K562 (cell line): Measurements from ENCODE around the gene IL4I1. TPM values are rescaled to one million over a fixed set of nuclear protein-coding genes. Genes with fewer than 3 reads are reported as not detected.

ENCODE experiments used
- ATAC-seq: fragments of 200-7000 bp; cut with Tn5 transposase; 3 replicates; pipeline ENCODE4 v1.9.1; 2020; ENCODE audit warnings: moderate library complexity
- BruUV-seq: library from RNA; stranded (reverse); fragments of 400-500 nt; replicated peaks from 2 replicates; lab custom pipeline; 2021; lab: Mats Ljungman, UMichigan
- CTCF ChIA-PET: fragments of 300-600 bp; formaldehyde crosslinking; extraction: SDS; loops from one replicate; lab custom pipeline; 2021; ENCODE audit warnings: low intra/inter-chr PET ratio; lab: Yijun Ruan, JAX
- POLR2A ChIA-PET: fragments of 300-600, 350-650 bp; sonication (Branson Sonifier 250); formaldehyde crosslinking; extraction: SDS; loops from one replicate; lab custom pipeline; 2021; ENCODE audit warnings: antibody characterized with exemption, inconsistent platforms; lab: Yijun Ruan, JAX
- DNase-seq, 4 experiments: peaks; one replicate each; pipeline versions ENCODE4 v3.0.0 to v3.0.0-alpha.2; 2011 to 2018; ENCODE audit warnings: low spot score in 3 of 4, mixed read lengths in 3 of 4; ENCODE audit errors: extremely low read depth in 1 of 4
- FAIRE-seq: peaks from 2 replicates; lab custom pipeline; 2011; peaks lifted over from hg19 to GRCh38; lab: Jason Lieb, UNC
- H2AFZ ChIP-seq: 2 replicates; pipeline ENCODE4 v1.6.0; 2011; ENCODE audit warnings: low read depth, low read length, control low read depth, inconsistent platforms
- H3K27ac ChIP-seq: fragments of 200-600 bp; 3 replicates; pipeline ENCODE4 v1.8.0; 2011; ENCODE audit warnings: low read depth, mild to moderate bottlenecking, control low read depth, inconsistent platforms, low read length, moderate library complexity, mixed read lengths; ENCODE audit errors: extremely low read depth
- H3K27me3 ChIP-seq, 2 experiments: fragments of 300-600 bp in 1 of 2; 2 replicates in 1 of 2; 3 replicates in 1 of 2; pipeline versions ENCODE4 v1.6.0 to v1.8.0; 2011; ENCODE audit warnings: inconsistent platforms in 2 of 2, low read length in 2 of 2, mild to moderate bottlenecking in 1 of 2, mixed read lengths in 1 of 2, moderate library complexity in 1 of 2; ENCODE audit not compliant: control insufficient read depth in 2 of 2, insufficient read depth in 2 of 2
- H3K36me3 ChIP-seq: fragments of 300-600 bp; 3 replicates; pipeline ENCODE4 v1.8.0; 2011; ENCODE audit warnings: mild to moderate bottlenecking, low read length, inconsistent platforms; ENCODE audit not compliant: control insufficient read depth, insufficient read depth
- H3K4me1 ChIP-seq, 2 experiments: fragments of 200-600 bp in 1 of 2; replicated peaks in 1 of 2; 2 replicates in 1 of 2; 3 replicates in 1 of 2; pipeline versions ENCODE4 v1.5.1 to v1.8.0; 2011; ENCODE audit warnings: inconsistent platforms in 2 of 2, low read length in 2 of 2, mild to moderate bottlenecking in 1 of 2, mixed read lengths in 1 of 2, moderate library complexity in 1 of 2; ENCODE audit not compliant: control insufficient read depth in 2 of 2, insufficient read depth in 2 of 2
- H3K4me2 ChIP-seq: 2 replicates; pipeline ENCODE4 v1.6.1; 2011; ENCODE audit warnings: low read length, control low read depth, inconsistent platforms, mixed read lengths; ENCODE audit not compliant: insufficient read depth
- H3K4me3 ChIP-seq: fragments of 200-600 bp; sonication (generic), shearing (Covaris generic); 2 replicates; pipeline ENCODE4 v1.5.1; 2016; ENCODE audit warnings: control low read depth, inconsistent platforms
- H3K79me2 ChIP-seq: fragments of 200-600 bp; 3 replicates; pipeline ENCODE4 v1.8.0; 2011; ENCODE audit warnings: low read length, inconsistent platforms; ENCODE audit not compliant: control insufficient read depth, insufficient read depth
- H3K9ac ChIP-seq, 2 experiments: 2 replicates each; pipeline versions ENCODE4 v1.6.0 to v1.6.1; 2011; ENCODE audit warnings: low read depth in 2 of 2, low read length in 2 of 2, control low read depth in 1 of 2, inconsistent platforms in 1 of 2, mild to moderate bottlenecking in 1 of 2, mixed read lengths in 1 of 2; ENCODE audit not compliant: insufficient read depth in 1 of 2
- H3K9me1 ChIP-seq: one replicate; pipeline ENCODE4 v1.6.0; 2011; ENCODE audit warnings: inconsistent platforms, mild to moderate bottlenecking, low read length, moderate library complexity; ENCODE audit not compliant: control insufficient read depth, insufficient read depth
- H3K9me3 ChIP-seq: replicated peaks from 2 replicates; pipeline ENCODE4 v1.5.1; 2011; ENCODE audit warnings: low read depth, low read length, inconsistent platforms; ENCODE audit not compliant: control insufficient read depth, insufficient read depth
- H4K20me1 ChIP-seq: replicated peaks from 2 replicates; pipeline ENCODE4 v1.6.1; 2011; ENCODE audit warnings: low read length, inconsistent platforms, mixed read lengths; ENCODE audit not compliant: control insufficient read depth, insufficient read depth
- ADNP ChIP-seq: fragments of 200-800 bp; sonication (Bioruptor generic); IDR thresholded peaks from 2 replicates; pipeline ENCODE4 v1.6.1; 2016; ENCODE audit warnings: missing genetic modification characterization, missing compliant biosample characterization
- BCOR ChIP-seq: fragments of 450-650 bp; IDR thresholded peaks from 2 replicates; pipeline ENCODE4 v1.6.1; 2016
- CBX1 ChIP-seq: sonication (generic); IDR thresholded peaks from 2 replicates; pipeline ENCODE4 v1.6.1; 2016; ENCODE audit warnings: antibody characterized with exemption, low read depth, mild to moderate bottlenecking
- HDGF ChIP-seq: fragments of 450-650 bp; IDR thresholded peaks from 2 replicates; pipeline ENCODE4 v1.6.1; 2016
- ILF3 ChIP-seq: fragments of 450-650 bp; IDR thresholded peaks from 2 replicates; pipeline ENCODE4 v1.6.1; 2018; ENCODE audit warnings: antibody characterized with exemption, mild to moderate bottlenecking, moderate library complexity, borderline replicate concordance
- JUNB ChIP-seq: fragments of 450-650 bp; formaldehyde crosslinking; conservative IDR thresholded peaks from 2 replicates; pipeline ENCODE4 v1.4.0; 2020; ENCODE audit warnings: mild to moderate bottlenecking
- KDM1A ChIP-seq, 2 experiments: fragments of 450-650 bp; IDR thresholded peaks; 2 replicates each; pipeline ENCODE4 v1.6.1; 2016; ENCODE audit warnings: mild to moderate bottlenecking in 2 of 2
- MCM7 ChIP-seq, 2 experiments: fragments of 450-650 bp; IDR thresholded peaks; 2 replicates each; pipeline ENCODE4 v1.6.1; 2016 to 2018
- RBM25 ChIP-seq: fragments of 200-400 bp; formaldehyde crosslinking; IDR thresholded peaks from 2 replicates; pipeline ENCODE4 v1.6.1; 2018; ENCODE audit warnings: low read length, low read depth, moderate library complexity; ENCODE audit not compliant: severe bottlenecking
- SMARCA5 ChIP-seq: fragments of 450-650 bp; IDR thresholded peaks from 2 replicates; pipeline ENCODE4 v1.6.1; 2016
- ZNF253 ChIP-seq: fragments of 250-450 bp; sonication (Bioruptor Pico); conservative IDR thresholded peaks from 2 replicates; pipeline ENCODE4 v1.6.1; 2021; ENCODE audit warnings: mild to moderate bottlenecking
- ZNF282 ChIP-seq: sonication (generic); formaldehyde crosslinking; IDR thresholded peaks from 2 replicates; pipeline ENCODE4 v1.8.1; 2023; ENCODE audit warnings: missing genetic modification reagents
- WGBS: fragments of 100-300 bp; shearing (Covaris generic); methylation state at CpG from one replicate; pipeline ENCODE4 v1.1.6; 2016; ENCODE audit warnings: low coverage, mixed read lengths; ENCODE audit not compliant: insufficient coverage; ENCODE audit errors: missing lambda C conversion rate; 5-methylcytosine and 5-hydroxymethylcytosine counted together
- in situ Hi-C: fragments of 300-500 bp; cut with MboI; formaldehyde crosslinking; loops from 4 replicates; pipeline ENCODE4 v1.15.0; 2018; ENCODE audit warnings: inconsistent platforms, mixed read lengths
- intact Hi-C: fragments of 100-400 bp; cut with micrococcal nuclease; formaldehyde crosslinking; loops from 2 replicates; pipeline ENCODE4 v1.14.2; 2022
- polyA plus RNA-seq, 8 experiments: library from polyadenylated mRNA; depleted of rRNA in 4 of 8; stranded (reverse) in 5 of 8; unstranded in 3 of 8; fragments of >200 nt; fragmentation: Nextera tagmentation in 2 of 8; fragmentation: Illumina TruSeq in 1 of 8; extraction: Ambion mirVana in 2 of 8; extraction: Trizol in 1 of 8; gene quantifications; 2 replicates each; pipeline versions ENCODE4 v1.2.1 to v1.2.3, GENCODE V29; 2011 to 2014; ENCODE audit warnings: inconsistent platforms in 1 of 8, missing spikeins in 1 of 8
- total RNA-seq, 7 experiments: library from RNA; depleted of rRNA in 6 of 7; stranded (reverse); fragments of >200 nt in 6 of 7; fragmentation: Illumina TruSeq in 2 of 7; extraction: Trizol in 2 of 7; gene quantifications; 2 replicates each; pipeline versions ENCODE4 v1.2.1 to v1.2.3, GENCODE V29; 2011 to 2021; ENCODE audit warnings: low replicate concordance in 1 of 7
- TF ChIP-seq, protein P1 (sequence below): sonication (generic); formaldehyde crosslinking; IDR thresholded peaks from 2 replicates; pipeline ENCODE4 v1.8.1; 2023; ENCODE audit warnings: missing genetic modification reagents, mild to moderate bottlenecking, borderline replicate concordance
- TF ChIP-seq, protein P2 (sequence below): fragments of 450-650 bp; formaldehyde crosslinking; IDR thresholded peaks from 2 replicates; pipeline ENCODE4 v1.4.0; 2020; ENCODE audit warnings: mild to moderate bottlenecking, mixed read lengths

The IL4I1 gene
- total and polyA plus RNA-seq, 9 of the 15 experiments (the other 6 are each of a cell fraction or from before 2014, with no cell fraction given): 0.06 to 0.95 (median 0.43) TPM; not detected in 2

- 60% methylated on average over 13 of the region's 13 CpGs for WGBS
- intact Hi-C loops: loop anchor here (5.0 kb wide), 3 partner anchors 62 to 188 kb away; partner anchors contain the start of genes AP2A1, ATF5, NUP62 and PRMT1
- peak; percentile 6 for FAIRE-seq
- TF ChIP-seq ADNP (tag): peak; percentile 79
- TF ChIP-seq, protein P1, sequence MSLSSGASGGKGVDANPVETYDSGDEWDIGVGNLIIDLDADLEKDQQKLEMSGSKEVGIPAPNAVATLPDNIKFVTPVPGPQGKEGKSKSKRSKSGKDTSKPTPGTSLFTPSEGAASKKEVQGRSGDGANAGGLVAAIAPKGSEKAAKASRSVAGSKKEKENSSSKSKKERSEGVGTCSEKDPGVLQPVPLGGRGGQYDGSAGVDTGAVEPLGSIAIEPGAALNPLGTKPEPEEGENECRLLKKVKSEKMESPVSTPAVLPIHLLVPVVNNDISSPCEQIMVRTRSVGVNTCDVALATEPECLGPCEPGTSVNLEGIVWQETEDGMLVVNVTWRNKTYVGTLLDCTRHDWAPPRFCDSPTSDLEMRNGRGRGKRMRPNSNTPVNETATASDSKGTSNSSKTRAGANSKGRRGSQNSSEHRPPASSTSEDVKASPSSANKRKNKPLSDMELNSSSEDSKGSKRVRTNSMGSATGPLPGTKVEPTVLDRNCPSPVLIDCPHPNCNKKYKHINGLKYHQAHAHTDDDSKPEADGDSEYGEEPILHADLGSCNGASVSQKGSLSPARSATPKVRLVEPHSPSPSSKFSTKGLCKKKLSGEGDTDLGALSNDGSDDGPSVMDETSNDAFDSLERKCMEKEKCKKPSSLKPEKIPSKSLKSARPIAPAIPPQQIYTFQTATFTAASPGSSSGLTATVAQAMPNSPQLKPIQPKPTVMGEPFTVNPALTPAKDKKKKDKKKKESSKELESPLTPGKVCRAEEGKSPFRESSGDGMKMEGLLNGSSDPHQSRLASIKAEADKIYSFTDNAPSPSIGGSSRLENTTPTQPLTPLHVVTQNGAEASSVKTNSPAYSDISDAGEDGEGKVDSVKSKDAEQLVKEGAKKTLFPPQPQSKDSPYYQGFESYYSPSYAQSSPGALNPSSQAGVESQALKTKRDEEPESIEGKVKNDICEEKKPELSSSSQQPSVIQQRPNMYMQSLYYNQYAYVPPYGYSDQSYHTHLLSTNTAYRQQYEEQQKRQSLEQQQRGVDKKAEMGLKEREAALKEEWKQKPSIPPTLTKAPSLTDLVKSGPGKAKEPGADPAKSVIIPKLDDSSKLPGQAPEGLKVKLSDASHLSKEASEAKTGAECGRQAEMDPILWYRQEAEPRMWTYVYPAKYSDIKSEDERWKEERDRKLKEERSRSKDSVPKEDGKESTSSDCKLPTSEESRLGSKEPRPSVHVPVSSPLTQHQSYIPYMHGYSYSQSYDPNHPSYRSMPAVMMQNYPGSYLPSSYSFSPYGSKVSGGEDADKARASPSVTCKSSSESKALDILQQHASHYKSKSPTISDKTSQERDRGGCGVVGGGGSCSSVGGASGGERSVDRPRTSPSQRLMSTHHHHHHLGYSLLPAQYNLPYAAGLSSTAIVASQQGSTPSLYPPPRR (CRISPR knock-in tag): no peak
- peak; percentile 83 for TF ChIP-seq SMARCA5
- 0 out of 2 replicates have a peak, but pooled peaks have one; percentile 54 for TF ChIP-seq HDGF
- no peak for TF ChIP-seq ILF3
- no peak for TF ChIP-seq ZNF282
- TF ChIP-seq MCM7 (IDR thresholded peaks at IDR 0.05): no peak
- peak; percentile 93 for TF ChIP-seq RBM25
- TF ChIP-seq, protein P2, sequence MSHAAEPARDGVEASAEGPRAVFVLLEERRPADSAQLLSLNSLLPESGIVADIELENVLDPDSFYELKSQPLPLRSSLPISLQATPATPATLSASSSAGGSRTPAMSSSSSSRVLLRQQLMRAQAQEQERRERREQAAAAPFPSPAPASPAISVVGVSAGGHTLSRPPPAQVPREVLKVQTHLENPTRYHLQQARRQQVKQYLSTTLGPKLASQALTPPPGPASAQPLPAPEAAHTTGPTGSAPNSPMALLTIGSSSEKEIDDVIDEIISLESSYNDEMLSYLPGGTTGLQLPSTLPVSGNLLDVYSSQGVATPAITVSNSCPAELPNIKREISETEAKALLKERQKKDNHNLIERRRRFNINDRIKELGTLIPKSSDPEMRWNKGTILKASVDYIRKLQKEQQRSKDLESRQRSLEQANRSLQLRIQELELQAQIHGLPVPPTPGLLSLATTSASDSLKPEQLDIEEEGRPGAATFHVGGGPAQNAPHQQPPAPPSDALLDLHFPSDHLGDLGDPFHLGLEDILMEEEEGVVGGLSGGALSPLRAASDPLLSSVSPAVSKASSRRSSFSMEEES: no peak
- TF ChIP-seq CBX1: peak; percentile 67; the same call in 1 of the 2 replicates
- TF ChIP-seq KDM1A (IDR thresholded peaks at IDR 0.05): peak; percentile 77 to 83
- TF ChIP-seq ZNF253 (CRISPR knock-in tag): no peak
- peak; percentile 98 for TF ChIP-seq BCOR
- TF ChIP-seq JUNB (CRISPR knock-in tag): no peak
These were observed 31.8 kb downstream of the IL4I1 start for GRCh38 chr19:49864890-49865289.

More at GRCh38 chr19:49864890-49865289, 31.8 kb downstream of the IL4I1 start:
- no TSS peak for BruUV-seq
- ATAC-seq: no peak
- H2AFZ ChIP-seq: no peak overlapping the region
- H3K9me1 ChIP-seq: peaks cover 4% of the 10 kb centered on the region
- H4K20me1 ChIP-seq: peaks cover 19% of the 10 kb centered on the region; the same call in 1 of the 2 replicates
- no peaks in the 10 kb centered on the region for H3K9me3 ChIP-seq
- CTCF ChIA-PET: no interaction called here
- H3K27me3 ChIP-seq: no peaks in the 10 kb centered on the region
- peaks cover 30 to 84% of the 10 kb centered on the region in 2 experiments for H3K4me1 ChIP-seq
- peaks cover 52% of the 10 kb centered on the region for H3K36me3 ChIP-seq
- H3K79me2 ChIP-seq: peaks cover 39% of the 10 kb centered on the region
- POLR2A ChIA-PET: interaction anchor here (0.6 to 2.2 kb wide), 13 partner anchors 11 to 188 kb away, joined by 3 to 18 read pairs (median 5); partner anchors contain the start of genes AKT1S1, FUZ, NUP62 and PTOV1
- H3K27ac ChIP-seq: peak overlapping the region; percentile 10; the same call in 1 of the 3 replicates
- H3K4me3 ChIP-seq: peak overlapping the region; percentile 98; the same call in 1 of the 2 replicates
- no peak for DNase-seq
- peak overlapping the region; percentile 98 for H3K4me2 ChIP-seq
- H3K9ac ChIP-seq: peak overlapping the region; percentile 5 to 89; a peak in 2 of 4 replicates
- in situ Hi-C loops: no loop called here
